OCI-LY1 (cell line): ENCODE measurements around the gene PNMA8C.
"Not testable (repeated sequence)": the region's sequence is repeated elsewhere in the genome, so short reads cannot be mapped to it uniquely, and the experiment has no call there.

Experiments used
- H2AFZ ChIP-seq: fragments of 200-600 bp; sonication (generic), shearing (Covaris generic); 2 replicates; pipeline ENCODE4 v1.6.0; 2014; ENCODE audit warnings: antibody characterized with exemption, mild to moderate bottlenecking, low read length
- H3F3A ChIP-seq: fragments of 200-600 bp; sonication (generic), shearing (Covaris generic); 2 replicates; pipeline ENCODE4 v1.6.0; 2014; ENCODE audit warnings: mild to moderate bottlenecking, antibody characterized with exemption, low read length, moderate library complexity; ENCODE audit not compliant: insufficient read depth
- H3K27ac ChIP-seq: fragments of 200-600 bp; sonication (generic); 2 replicates; pipeline ENCODE4 v1.5.1; 2014; ENCODE audit warnings: low read length, mixed run types, mild to moderate bottlenecking, low read depth; ENCODE audit not compliant: poor library complexity, severe bottlenecking
- H3K27me3 ChIP-seq: fragments of 200-600 bp; sonication (generic); 2 replicates; pipeline ENCODE4 v1.6.0; 2014; ENCODE audit warnings: antibody characterized with exemption, mild to moderate bottlenecking, low read length, moderate library complexity; ENCODE audit not compliant: insufficient read depth
- H3K36me3 ChIP-seq: fragments of 200-600 bp; sonication (generic); 2 replicates; pipeline ENCODE4 v1.6.1; 2014; ENCODE audit warnings: mild to moderate bottlenecking, antibody characterized with exemption, low read length, moderate library complexity, mixed read lengths; ENCODE audit not compliant: insufficient read depth
- H3K4me1 ChIP-seq: fragments of 200-600 bp; sonication (generic); 2 replicates; pipeline ENCODE4 v1.5.1; 2014; ENCODE audit warnings: mild to moderate bottlenecking, low read length, moderate library complexity; ENCODE audit not compliant: insufficient read depth, severe bottlenecking
- H3K4me2 ChIP-seq: fragments of 200-600 bp; sonication (generic), shearing (Covaris generic); 2 replicates; pipeline ENCODE4 v1.6.1; 2014; ENCODE audit warnings: low read length
- H3K4me3 ChIP-seq: fragments of 200-600 bp; sonication (generic); 2 replicates; pipeline ENCODE4 v1.5.1; 2014; ENCODE audit warnings: low read length, low read depth, mild to moderate bottlenecking, mixed read lengths; ENCODE audit not compliant: poor library complexity, severe bottlenecking
- H3K79me2 ChIP-seq: fragments of 200-600 bp; shearing (Covaris generic); 2 replicates; pipeline ENCODE4 v1.6.1; 2016; ENCODE audit warnings: mixed run types, low read length, mixed read lengths; ENCODE audit not compliant: insufficient read depth
- H3K9ac ChIP-seq: fragments of 200-600 bp; sonication (generic), shearing (Covaris generic); 2 replicates; pipeline ENCODE4 v1.6.1; 2014; ENCODE audit warnings: mild to moderate bottlenecking, low read length, mixed read lengths
- H3K9me2 ChIP-seq: fragments of 200-600 bp; sonication (generic), shearing (Covaris generic); 2 replicates; pipeline ENCODE4 v1.6.1; 2014; ENCODE audit warnings: low read depth, mild to moderate bottlenecking, low read length, mixed read lengths
- H3K9me3 ChIP-seq: fragments of 200-600 bp; shearing (Covaris generic); 2 replicates; pipeline ENCODE4 v1.6.1; 2014; ENCODE audit warnings: low read length, mixed read lengths
- H4K20me1 ChIP-seq: fragments of 200-600 bp; sonication (generic), shearing (Covaris generic); 2 replicates; pipeline ENCODE4 v1.6.0; 2016; ENCODE audit warnings: mild to moderate bottlenecking, low read length; ENCODE audit not compliant: insufficient read depth
- EZH2 ChIP-seq: fragments of 200-600 bp; sonication (generic), shearing (Covaris generic); IDR thresholded peaks from 2 replicates; pipeline ENCODE4 v1.8.0; 2017; ENCODE audit warnings: borderline replicate concordance, mixed run types, mild to moderate bottlenecking, antibody characterized with exemption, low read length, moderate library complexity, mixed read lengths
- TF ChIP-seq, protein P1 (sequence below): fragments of 200-600 bp; sonication (generic), shearing (Covaris generic); IDR thresholded peaks from 2 replicates; pipeline ENCODE4 v1.5.1; 2017; ENCODE audit warnings: mild to moderate bottlenecking, antibody characterized with exemption, low read length, moderate library complexity, mixed read lengths

Gene PNMA8C

DNA sequence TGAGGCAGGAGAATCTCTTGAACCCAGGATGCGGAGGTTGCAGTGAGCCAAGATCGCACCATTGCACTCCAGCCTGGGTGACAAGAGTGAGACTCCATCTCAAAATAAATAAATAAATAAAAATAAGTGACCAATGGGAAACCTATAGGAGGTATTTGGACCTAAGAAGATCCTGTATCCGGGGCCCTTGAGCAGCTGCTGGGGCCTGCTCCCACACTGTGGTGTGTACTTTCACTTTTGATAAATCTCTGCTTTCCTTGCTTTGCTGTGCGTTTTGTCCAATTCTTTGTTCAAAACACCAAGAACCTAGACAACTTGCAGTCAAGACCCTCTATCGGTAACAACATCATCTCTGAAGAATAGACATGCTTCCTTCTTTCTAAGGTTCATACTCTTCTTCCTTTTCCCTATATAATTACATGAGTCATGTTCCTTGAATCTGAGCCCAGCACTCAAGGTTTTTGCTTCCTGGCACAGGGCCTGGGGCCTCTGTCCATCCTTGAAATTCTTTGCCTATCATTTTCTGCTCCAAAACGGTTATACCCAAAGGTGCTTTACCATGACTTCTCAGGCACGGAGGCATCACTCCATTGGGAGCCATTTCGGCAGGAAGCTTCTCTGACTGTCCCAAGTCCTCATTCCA is 14.2 kb upstream of the PNMA8C start:
- H3K9ac ChIP-seq, result no peak overlapping the region
- H3K79me2 ChIP-seq, result no peaks in the 10 kb centered on the region
- no peaks in the 10 kb centered on the region for H4K20me1 ChIP-seq
- no peaks in the 10 kb centered on the region for H3K9me2 ChIP-seq
- no peak overlapping the region for H2AFZ ChIP-seq
- no peak overlapping the region for H3K4me3 ChIP-seq
- no peaks in the 10 kb centered on the region for H3K36me3 ChIP-seq
- no peak overlapping the region for H3K4me2 ChIP-seq
- TF ChIP-seq EZH2, result no peak
- TF ChIP-seq, protein P1, sequence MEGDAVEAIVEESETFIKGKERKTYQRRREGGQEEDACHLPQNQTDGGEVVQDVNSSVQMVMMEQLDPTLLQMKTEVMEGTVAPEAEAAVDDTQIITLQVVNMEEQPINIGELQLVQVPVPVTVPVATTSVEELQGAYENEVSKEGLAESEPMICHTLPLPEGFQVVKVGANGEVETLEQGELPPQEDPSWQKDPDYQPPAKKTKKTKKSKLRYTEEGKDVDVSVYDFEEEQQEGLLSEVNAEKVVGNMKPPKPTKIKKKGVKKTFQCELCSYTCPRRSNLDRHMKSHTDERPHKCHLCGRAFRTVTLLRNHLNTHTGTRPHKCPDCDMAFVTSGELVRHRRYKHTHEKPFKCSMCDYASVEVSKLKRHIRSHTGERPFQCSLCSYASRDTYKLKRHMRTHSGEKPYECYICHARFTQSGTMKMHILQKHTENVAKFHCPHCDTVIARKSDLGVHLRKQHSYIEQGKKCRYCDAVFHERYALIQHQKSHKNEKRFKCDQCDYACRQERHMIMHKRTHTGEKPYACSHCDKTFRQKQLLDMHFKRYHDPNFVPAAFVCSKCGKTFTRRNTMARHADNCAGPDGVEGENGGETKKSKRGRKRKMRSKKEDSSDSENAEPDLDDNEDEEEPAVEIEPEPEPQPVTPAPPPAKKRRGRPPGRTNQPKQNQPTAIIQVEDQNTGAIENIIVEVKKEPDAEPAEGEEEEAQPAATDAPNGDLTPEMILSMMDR, result no peak
- H3F3A ChIP-seq, result no peaks in the 10 kb centered on the region
- H3K27ac ChIP-seq, result no peak overlapping the region
- H3K27me3 ChIP-seq, result no peaks in the 10 kb centered on the region
- no peaks in the 10 kb centered on the region for H3K4me1 ChIP-seq
- H3K9me3 ChIP-seq, result no peaks in the 10 kb centered on the region

DNA sequence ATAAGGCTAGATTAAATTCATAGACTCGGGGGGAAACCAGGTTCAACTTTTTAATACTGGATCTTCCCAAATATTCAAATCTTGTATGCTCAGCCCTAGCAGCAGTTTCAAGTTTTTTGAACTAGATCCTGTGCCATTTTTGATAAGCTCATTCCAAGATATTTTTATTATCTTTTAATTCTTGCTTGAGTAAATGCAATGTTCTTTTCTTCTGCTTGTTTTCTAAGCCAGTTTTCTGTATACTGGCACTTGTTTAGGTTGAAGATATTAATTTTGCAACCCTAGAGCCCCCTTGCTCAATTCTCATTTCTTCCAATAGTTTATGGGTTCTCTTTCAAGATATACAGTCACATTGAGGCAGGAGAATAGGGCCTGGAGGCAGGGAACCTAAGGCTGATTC is 13.1 kb upstream of the PNMA8C start:
- Histone ChIP-seq H3K4me2 (no peak overlapping the region), H3K27ac (no peak overlapping the region), H2AFZ (no peak overlapping the region), H3K9me3 (no peaks in the 10 kb centered on the region), H3K36me3 (no peaks in the 10 kb centered on the region), H3K79me2 (no peaks in the 10 kb centered on the region), H3K9me2 (no peaks in the 10 kb centered on the region), H4K20me1 (no peaks in the 10 kb centered on the region), H3K9ac (no peak overlapping the region), H3K27me3 (no peaks in the 10 kb centered on the region), H3K4me3 (no peak overlapping the region), H3K4me1 (no peaks in the 10 kb centered on the region), H3F3A (no peaks in the 10 kb centered on the region)
- TF ChIP-seq, protein P1, result no peak
- TF ChIP-seq EZH2, result no peak

DNA sequence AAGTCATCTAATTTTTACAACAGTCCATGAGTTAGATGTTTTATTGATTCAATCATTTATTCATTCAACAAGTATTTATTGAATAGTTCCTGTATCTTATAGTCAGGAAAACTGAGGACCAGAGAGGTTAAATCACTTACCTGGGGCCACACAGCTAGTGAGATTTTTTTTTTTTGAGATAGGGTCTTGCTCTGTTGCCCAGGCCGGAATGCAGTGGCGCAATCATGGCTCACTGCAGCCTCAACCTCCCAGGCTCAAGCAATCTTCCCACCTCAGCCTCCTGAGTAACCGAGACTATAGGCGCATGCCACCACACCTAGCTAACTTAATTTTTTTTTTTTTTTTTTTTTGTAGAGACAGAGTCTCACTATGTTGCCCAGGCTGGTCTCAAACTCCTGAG is 7.0 kb upstream of the PNMA8C start:
- H2AFZ ChIP-seq, H3F3A ChIP-seq, H3K27me3 ChIP-seq: not testable (repeated sequence)

DNA sequence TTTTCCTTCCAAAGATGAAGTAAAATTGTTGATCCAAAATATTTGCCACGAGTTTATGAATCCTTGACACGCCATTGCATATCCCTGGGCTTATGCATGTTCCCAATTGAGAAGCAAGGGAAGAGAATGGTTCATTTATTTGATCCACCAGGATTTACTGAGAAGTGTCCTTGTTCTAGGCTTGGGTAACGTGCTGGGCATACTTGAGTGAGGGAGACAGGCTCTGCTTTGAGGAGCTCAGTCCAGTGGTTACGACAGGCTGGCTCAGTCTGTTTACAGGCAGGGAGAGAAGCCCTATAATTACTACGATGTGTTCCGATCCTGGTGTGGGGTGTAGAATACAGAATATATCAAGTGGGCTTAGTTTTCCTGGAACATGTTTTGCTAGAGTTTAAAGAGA is 6.3 kb upstream of the PNMA8C start:
- Histone ChIP-seq H4K20me1 (no peaks in the 10 kb centered on the region), H3F3A (no peaks in the 10 kb centered on the region), H3K9ac (no peak overlapping the region), H2AFZ (no peak overlapping the region), H3K9me3 (no peaks in the 10 kb centered on the region), H3K27me3 (no peaks in the 10 kb centered on the region), H3K36me3 (no peaks in the 10 kb centered on the region), H3K4me1 (no peaks in the 10 kb centered on the region), H3K4me3 (no peak overlapping the region), H3K79me2 (no peaks in the 10 kb centered on the region), H3K4me2 (no peak overlapping the region), H3K9me2 (no peaks in the 10 kb centered on the region), H3K27ac (no peak overlapping the region)
- TF ChIP-seq, protein P1, result no peak
- no peak for TF ChIP-seq EZH2

More for the DNA sequence above, 7.0 kb upstream of the PNMA8C start:
- H3K9me3 ChIP-seq, H3K36me3 ChIP-seq, H3K9me2 ChIP-seq, H3K4me1 ChIP-seq, H3K79me2 ChIP-seq, H3K9ac ChIP-seq, H4K20me1 ChIP-seq, H3K4me2 ChIP-seq, H3K4me3 ChIP-seq, H3K27ac ChIP-seq: not testable (repeated sequence)

DNA sequence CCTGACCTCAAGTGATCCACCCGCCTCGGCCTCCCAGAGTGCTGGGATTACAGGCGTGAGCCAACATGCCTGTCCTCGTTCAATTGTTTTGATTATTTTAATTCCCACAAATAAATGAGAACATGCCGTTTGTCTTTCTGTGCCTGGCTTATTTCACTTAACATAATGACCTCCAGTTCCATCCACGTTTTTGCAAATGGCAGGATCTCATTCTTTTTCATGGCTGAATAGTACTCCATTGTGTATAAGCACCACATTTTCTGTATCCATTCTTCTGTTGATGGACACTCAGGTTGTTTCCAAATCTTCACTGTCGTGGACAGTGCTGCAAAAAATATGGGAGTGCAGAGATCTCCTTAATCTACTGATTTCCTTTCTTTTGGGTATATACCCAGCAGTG is 4.7 kb upstream of the PNMA8C start:
- not testable (repeated sequence) for H3K79me2 ChIP-seq, H3K9me2 ChIP-seq

More for the DNA sequence above, 4.7 kb upstream of the PNMA8C start:
- not testable (repeated sequence) for H3K4me3 ChIP-seq, H3K27ac ChIP-seq, H3K4me1 ChIP-seq, H3K4me2 ChIP-seq, H3F3A ChIP-seq, H3K9ac ChIP-seq, H2AFZ ChIP-seq, H3K27me3 ChIP-seq, H4K20me1 ChIP-seq, H3K9me3 ChIP-seq, H3K36me3 ChIP-seq
